HepG2 (cell line): ENCODE measurements around the gene TMBIM4. TPM values are rescaled to one million over a fixed set of nuclear protein-coding genes. Genes with fewer than 3 reads are reported as not detected.

Experiments used
- ASH2L ChIP-seq: fragments of 300-600, 200-600 bp; sonication (generic); IDR thresholded peaks from 2 replicates; pipeline ENCODE4 v1.7.0; 2017; ENCODE audit warnings: low read depth, mild to moderate bottlenecking, moderate library complexity, mixed read lengths, low read length; ENCODE audit not compliant: insufficient read length
- CEBPB ChIP-seq: IDR thresholded peaks from 2 replicates; pipeline ENCODE4 v1.6.1; 2011; ENCODE audit warnings: low read depth, low read length, improper control_type of control experiment, borderline replicate concordance
- ELF1 ChIP-seq: sonication (generic); formaldehyde crosslinking; IDR thresholded peaks from 2 replicates; pipeline ENCODE4 v1.4.0; 2020; ENCODE audit warnings: missing genetic modification reagents
- FIP1L1 ChIP-seq: fragments of 200-400 bp; formaldehyde crosslinking; IDR thresholded peaks from 2 replicates; pipeline ENCODE4 v1.6.1; 2018; ENCODE audit warnings: low read depth, mild to moderate bottlenecking, low read length, moderate library complexity, borderline replicate concordance; ENCODE audit not compliant: insufficient read depth
- KDM2A ChIP-seq: sonication (generic); formaldehyde crosslinking; IDR thresholded peaks from 2 replicates; pipeline ENCODE4 v1.4.0; 2020; ENCODE audit warnings: low read depth, missing genetic modification reagents, borderline replicate concordance
- KMT2B ChIP-seq: IDR thresholded peaks from 2 replicates; pipeline ENCODE4 v1.6.1; 2016; ENCODE audit warnings: missing genetic modification reagents, missing compliant biosample characterization
- PITX1 ChIP-seq: sonication (generic); formaldehyde crosslinking; IDR thresholded peaks from 2 replicates; pipeline ENCODE4 v1.5.1; 2020; ENCODE audit warnings: mild to moderate bottlenecking, missing genetic modification reagents
- RAD51 ChIP-seq: fragments of 450-650 bp; IDR thresholded peaks from 2 replicates; pipeline ENCODE4 v1.6.1; 2016; ENCODE audit warnings: borderline replicate concordance
- SNAPC2 ChIP-seq: sonication (generic); formaldehyde crosslinking; IDR thresholded peaks from 2 replicates; pipeline ENCODE4 v1.8.1; 2022; ENCODE audit warnings: mild to moderate bottlenecking, missing genetic modification reagents
- WIZ ChIP-seq: sonication (generic); formaldehyde crosslinking; IDR thresholded peaks from 2 replicates; pipeline ENCODE4 v1.5.1; 2020; ENCODE audit warnings: mild to moderate bottlenecking, missing genetic modification reagents
- ZMYM4 ChIP-seq: sonication (generic); formaldehyde crosslinking; IDR thresholded peaks from 2 replicates; pipeline ENCODE4 v1.8.1; 2023; ENCODE audit warnings: mild to moderate bottlenecking, missing genetic modification reagents
- ZNF570 ChIP-seq: sonication (generic); formaldehyde crosslinking; IDR thresholded peaks from 2 replicates; pipeline ENCODE4 v1.4.0; 2020; ENCODE audit warnings: mild to moderate bottlenecking, missing genetic modification reagents, borderline replicate concordance
- ZNF670 ChIP-seq: sonication (generic); formaldehyde crosslinking; IDR thresholded peaks from 2 replicates; pipeline ENCODE4 v1.8.0; 2022; ENCODE audit warnings: mild to moderate bottlenecking, missing genetic modification reagents, borderline replicate concordance
- ZSCAN29 ChIP-seq: sonication (generic); formaldehyde crosslinking; conservative IDR thresholded peaks from 2 replicates; pipeline ENCODE4 v1.4.0; 2020; ENCODE audit warnings: mild to moderate bottlenecking, missing genetic modification reagents
- polyA plus RNA-seq, 8 experiments: library from polyadenylated mRNA; depleted of rRNA in 3 of 8; stranded (reverse) in 7 of 8; unstranded in 1 of 8; fragments of >200 nt; fragmentation: Illumina TruSeq in 4 of 8; extraction: Trizol in 4 of 8; gene quantifications; 2 replicates each; pipeline versions ENCODE4 v1.2.1 to v1.2.3, GENCODE V29; 2011 to 2016; ENCODE audit warnings: low read depth in 4 of 8, missing spikeins in 1 of 8, mixed read lengths in 1 of 8; ENCODE audit not compliant: insufficient read depth in 1 of 8
- total RNA-seq, 5 experiments: library from RNA; depleted of rRNA; stranded (reverse); fragments of >200 nt; fragmentation: Illumina TruSeq; extraction: Trizol; gene quantifications; 2 replicates each; pipeline ENCODE4 v1.2.3, GENCODE V29; 2016; ENCODE audit warnings: low read depth in 1 of 5
- TF ChIP-seq, protein P1 (sequence below): sonication (generic); formaldehyde crosslinking; IDR thresholded peaks from 2 replicates; pipeline ENCODE4 v1.5.0; 2020; ENCODE audit warnings: mild to moderate bottlenecking, missing genetic modification reagents, borderline replicate concordance
- TF ChIP-seq, protein P2 (sequence below): sonication (generic); formaldehyde crosslinking; IDR thresholded peaks from 2 replicates; pipeline ENCODE4 v1.5.1; 2020; ENCODE audit warnings: missing genetic modification reagents, mild to moderate bottlenecking, borderline replicate concordance
- TF ChIP-seq, protein P3 (sequence below): sonication (generic); formaldehyde crosslinking; IDR thresholded peaks from 2 replicates; pipeline ENCODE4 v1.4.0; 2020; ENCODE audit warnings: missing genetic modification reagents, borderline replicate concordance
- TF ChIP-seq, protein P4 (sequence below): IDR thresholded peaks from 2 replicates; pipeline ENCODE4 v1.6.1; 2016

Gene TMBIM4
- total and polyA plus RNA-seq, 2 of the 13 experiments (the other 11 are each of a cell fraction or from before 2014, with no cell fraction given), result 60.5 to 67.7 TPM

DNA sequence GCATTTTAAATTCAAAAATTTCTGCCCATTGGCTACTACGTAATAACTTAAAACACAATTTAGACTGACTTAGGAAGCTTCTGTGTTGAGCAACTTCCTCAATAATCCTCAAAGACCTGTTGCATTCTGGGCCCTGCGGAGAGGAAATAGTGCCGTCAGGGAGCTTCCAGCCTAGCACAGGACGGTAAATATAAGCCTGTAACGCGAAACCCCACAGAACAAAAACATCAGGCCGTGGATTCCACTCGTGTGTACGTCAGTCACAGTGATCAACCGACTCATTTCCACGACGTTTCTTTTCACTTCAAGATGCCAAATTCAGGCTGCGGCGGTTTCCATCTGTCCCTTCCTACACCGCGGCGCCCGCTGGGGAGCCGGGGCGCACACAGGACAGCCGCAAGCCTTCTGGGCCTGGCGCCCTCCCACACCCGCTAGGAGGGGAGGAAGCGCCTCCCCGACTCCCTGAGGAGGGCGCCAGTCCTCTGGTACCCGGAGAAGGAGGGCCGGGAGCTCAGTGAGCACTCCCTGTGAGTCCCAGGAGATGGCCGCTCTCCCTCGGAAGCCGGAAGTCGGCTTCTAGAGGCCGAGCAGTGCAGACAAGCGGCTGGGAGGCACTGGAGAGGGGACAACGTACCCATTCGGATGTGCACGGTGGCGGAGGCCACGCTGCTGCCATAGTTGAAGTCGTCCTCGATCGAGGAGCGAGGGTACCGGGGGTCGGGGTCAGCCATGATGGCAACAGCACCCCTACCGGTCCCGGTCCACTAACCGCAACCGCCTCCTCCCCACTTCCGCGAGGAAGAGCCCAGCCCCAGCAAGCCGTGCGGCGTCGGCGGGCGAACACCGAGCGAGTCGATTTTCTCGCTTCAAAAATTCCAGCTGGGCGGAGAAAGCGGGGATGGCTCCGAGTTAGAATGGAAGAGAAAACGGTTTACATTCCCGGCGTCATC, at the start of gene TMBIM4 (continued):
- TF ChIP-seq ELF1 (CRISPR knock-in tag), result peak; percentile 96
- TF ChIP-seq, protein P1, sequence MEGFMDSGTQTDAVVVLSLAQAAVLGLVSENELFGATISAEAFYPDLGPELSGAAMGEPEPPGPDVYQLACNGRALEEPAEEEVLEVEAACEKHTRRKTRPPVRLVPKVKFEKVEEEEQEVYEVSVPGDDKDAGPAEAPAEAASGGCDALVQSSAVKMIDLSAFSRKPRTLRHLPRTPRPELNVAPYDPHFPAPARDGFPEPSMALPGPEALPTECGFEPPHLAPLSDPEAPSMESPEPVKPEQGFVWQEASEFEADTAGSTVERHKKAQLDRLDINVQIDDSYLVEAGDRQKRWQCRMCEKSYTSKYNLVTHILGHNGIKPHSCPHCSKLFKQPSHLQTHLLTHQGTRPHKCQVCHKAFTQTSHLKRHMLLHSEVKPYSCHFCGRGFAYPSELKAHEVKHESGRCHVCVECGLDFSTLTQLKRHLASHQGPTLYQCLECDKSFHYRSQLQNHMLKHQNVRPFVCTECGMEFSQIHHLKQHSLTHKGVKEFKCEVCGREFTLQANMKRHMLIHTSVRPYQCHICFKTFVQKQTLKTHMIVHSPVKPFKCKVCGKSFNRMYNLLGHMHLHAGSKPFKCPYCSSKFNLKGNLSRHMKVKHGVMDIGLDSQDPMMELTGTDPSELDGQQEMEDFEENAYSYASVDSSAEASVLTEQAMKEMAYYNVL (CRISPR knock-in tag), result peak; percentile 87
- peak; percentile 86 for TF ChIP-seq ZMYM4
- peak; percentile 83; the same call in 1 of the 2 replicates for TF ChIP-seq ZSCAN29 (CRISPR knock-in tag)
- TF ChIP-seq, protein P2, sequence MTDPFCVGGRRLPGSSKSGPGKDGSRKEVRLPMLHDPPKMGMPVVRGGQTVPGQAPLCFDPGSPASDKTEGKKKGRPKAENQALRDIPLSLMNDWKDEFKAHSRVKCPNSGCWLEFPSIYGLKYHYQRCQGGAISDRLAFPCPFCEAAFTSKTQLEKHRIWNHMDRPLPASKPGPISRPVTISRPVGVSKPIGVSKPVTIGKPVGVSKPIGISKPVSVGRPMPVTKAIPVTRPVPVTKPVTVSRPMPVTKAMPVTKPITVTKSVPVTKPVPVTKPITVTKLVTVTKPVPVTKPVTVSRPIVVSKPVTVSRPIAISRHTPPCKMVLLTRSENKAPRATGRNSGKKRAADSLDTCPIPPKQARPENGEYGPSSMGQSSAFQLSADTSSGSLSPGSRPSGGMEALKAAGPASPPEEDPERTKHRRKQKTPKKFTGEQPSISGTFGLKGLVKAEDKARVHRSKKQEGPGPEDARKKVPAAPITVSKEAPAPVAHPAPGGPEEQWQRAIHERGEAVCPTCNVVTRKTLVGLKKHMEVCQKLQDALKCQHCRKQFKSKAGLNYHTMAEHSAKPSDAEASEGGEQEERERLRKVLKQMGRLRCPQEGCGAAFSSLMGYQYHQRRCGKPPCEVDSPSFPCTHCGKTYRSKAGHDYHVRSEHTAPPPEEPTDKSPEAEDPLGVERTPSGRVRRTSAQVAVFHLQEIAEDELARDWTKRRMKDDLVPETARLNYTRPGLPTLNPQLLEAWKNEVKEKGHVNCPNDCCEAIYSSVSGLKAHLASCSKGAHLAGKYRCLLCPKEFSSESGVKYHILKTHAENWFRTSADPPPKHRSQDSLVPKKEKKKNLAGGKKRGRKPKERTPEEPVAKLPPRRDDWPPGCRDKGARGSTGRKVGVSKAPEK (CRISPR knock-in tag), result no peak
- peak; percentile 83; the same call in 1 of the 2 replicates for TF ChIP-seq KDM2A (CRISPR knock-in tag)
- TF ChIP-seq CEBPB, result peak; percentile 74
- TF ChIP-seq WIZ (CRISPR knock-in tag), result 0 out of 2 replicates have a peak, but pooled peaks have one; percentile 32
- TF ChIP-seq SNAPC2 (CRISPR knock-in tag), result peak; percentile 80; the same call in 1 of the 2 replicates
- TF ChIP-seq RAD51, result no peak
- TF ChIP-seq, protein P3, sequence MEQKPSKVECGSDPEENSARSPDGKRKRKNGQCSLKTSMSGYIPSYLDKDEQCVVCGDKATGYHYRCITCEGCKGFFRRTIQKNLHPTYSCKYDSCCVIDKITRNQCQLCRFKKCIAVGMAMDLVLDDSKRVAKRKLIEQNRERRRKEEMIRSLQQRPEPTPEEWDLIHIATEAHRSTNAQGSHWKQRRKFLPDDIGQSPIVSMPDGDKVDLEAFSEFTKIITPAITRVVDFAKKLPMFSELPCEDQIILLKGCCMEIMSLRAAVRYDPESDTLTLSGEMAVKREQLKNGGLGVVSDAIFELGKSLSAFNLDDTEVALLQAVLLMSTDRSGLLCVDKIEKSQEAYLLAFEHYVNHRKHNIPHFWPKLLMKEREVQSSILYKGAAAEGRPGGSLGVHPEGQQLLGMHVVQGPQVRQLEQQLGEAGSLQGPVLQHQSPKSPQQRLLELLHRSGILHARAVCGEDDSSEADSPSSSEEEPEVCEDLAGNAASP (CRISPR knock-in tag), result peak; percentile 29; the same call in 1 of the 2 replicates
- TF ChIP-seq, protein P4, sequence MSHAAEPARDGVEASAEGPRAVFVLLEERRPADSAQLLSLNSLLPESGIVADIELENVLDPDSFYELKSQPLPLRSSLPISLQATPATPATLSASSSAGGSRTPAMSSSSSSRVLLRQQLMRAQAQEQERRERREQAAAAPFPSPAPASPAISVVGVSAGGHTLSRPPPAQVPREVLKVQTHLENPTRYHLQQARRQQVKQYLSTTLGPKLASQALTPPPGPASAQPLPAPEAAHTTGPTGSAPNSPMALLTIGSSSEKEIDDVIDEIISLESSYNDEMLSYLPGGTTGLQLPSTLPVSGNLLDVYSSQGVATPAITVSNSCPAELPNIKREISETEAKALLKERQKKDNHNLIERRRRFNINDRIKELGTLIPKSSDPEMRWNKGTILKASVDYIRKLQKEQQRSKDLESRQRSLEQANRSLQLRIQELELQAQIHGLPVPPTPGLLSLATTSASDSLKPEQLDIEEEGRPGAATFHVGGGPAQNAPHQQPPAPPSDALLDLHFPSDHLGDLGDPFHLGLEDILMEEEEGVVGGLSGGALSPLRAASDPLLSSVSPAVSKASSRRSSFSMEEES (CRISPR knock-in tag), result no peak; the same call in 1 of the 2 replicates
- TF ChIP-seq ZNF570 (CRISPR knock-in tag), result 0 out of 2 replicates have a peak, but pooled peaks have one; percentile 83
- TF ChIP-seq FIP1L1, result no peak
- peak; percentile 97 for TF ChIP-seq KMT2B (CRISPR knock-in tag)
- TF ChIP-seq ASH2L, result peak; percentile 97
- peak; percentile 10 for TF ChIP-seq PITX1 (CRISPR knock-in tag)
- TF ChIP-seq ZNF670 (CRISPR knock-in tag), result peak; percentile 84
